HepG2 (cell line): Measurements from ENCODE around the gene ATAD3C. TPM values are rescaled to one million over a fixed set of nuclear protein-coding genes. Genes with fewer than 3 reads are reported as not detected.

Experiments used
- ATM ChIP-seq: fragments of 450-650 bp; IDR thresholded peaks from 2 replicates; pipeline ENCODE4 v1.7.1; 2017; ENCODE audit warnings: mild to moderate bottlenecking, borderline replicate concordance
- CAMTA2 ChIP-seq: sonication (generic); formaldehyde crosslinking; IDR thresholded peaks from 2 replicates; pipeline ENCODE4 v1.4.0; 2020; ENCODE audit warnings: mild to moderate bottlenecking, missing genetic modification reagents, borderline replicate concordance
- CCDC6 ChIP-seq: sonication (generic); formaldehyde crosslinking; IDR thresholded peaks from 2 replicates; pipeline ENCODE4 v1.8.1; 2022; ENCODE audit warnings: mild to moderate bottlenecking, missing genetic modification reagents, moderate library complexity
- GABPA ChIP-seq, 2 experiments: IDR thresholded peaks; 2 replicates each; pipeline ENCODE4 v1.6.1; 2011 to 2016; ENCODE audit warnings: low read depth in 2 of 2, low read length in 1 of 2, missing biosample characterization in 1 of 2, missing genetic modification characterization in 1 of 2
- HOXA5 ChIP-seq: sonication (generic); formaldehyde crosslinking; IDR thresholded peaks from 2 replicates; pipeline ENCODE4 v1.4.0; 2020; ENCODE audit warnings: missing genetic modification reagents
- MBNL3 ChIP-seq: fragments of 250-450 bp; sonication (Bioruptor Pico); conservative IDR thresholded peaks from 2 replicates; pipeline ENCODE4 v1.8.0; 2022; ENCODE audit warnings: mild to moderate bottlenecking, inconsistent platforms
- NFYC ChIP-seq: IDR thresholded peaks from 2 replicates; pipeline ENCODE4 v1.6.1; 2016; ENCODE audit warnings: missing genetic modification reagents, missing compliant biosample characterization
- NR1H2 ChIP-seq: sonication (generic); formaldehyde crosslinking; IDR thresholded peaks from 2 replicates; pipeline ENCODE4 v1.8.1; 2022; ENCODE audit warnings: low read depth, missing genetic modification reagents, borderline replicate concordance
- PHF21A ChIP-seq: sonication (generic); formaldehyde crosslinking; IDR thresholded peaks from 2 replicates; pipeline ENCODE4 v1.5.0; 2020; ENCODE audit warnings: mild to moderate bottlenecking, missing genetic modification reagents
- POLR2A ChIP-seq, 2 experiments: IDR thresholded peaks; 2 replicates each; pipeline ENCODE4 v1.6.1; 2011; ENCODE audit warnings: low read depth in 2 of 2, low read length in 2 of 2, mild to moderate bottlenecking in 1 of 2, moderate library complexity in 1 of 2; ENCODE audit not compliant: insufficient read depth in 1 of 2
- SMYD3 ChIP-seq: sonication (generic); formaldehyde crosslinking; IDR thresholded peaks from 2 replicates; pipeline ENCODE4 v1.8.1; 2023; ENCODE audit warnings: mild to moderate bottlenecking, missing genetic modification reagents
- SRSF9 ChIP-seq: fragments of 200-400 bp; formaldehyde crosslinking; IDR thresholded peaks from 2 replicates; pipeline ENCODE4 v1.6.1; 2018; ENCODE audit warnings: borderline replicate concordance, mild to moderate bottlenecking, low read depth, low read length; ENCODE audit not compliant: insufficient read depth, poor library complexity, severe bottlenecking
- THAP11 ChIP-seq: IDR thresholded peaks from 2 replicates; pipeline ENCODE4 v1.6.1; 2016; ENCODE audit warnings: missing biosample characterization, missing genetic modification reagents
- ZFAT ChIP-seq: sonication (generic); formaldehyde crosslinking; conservative IDR thresholded peaks from 2 replicates; pipeline ENCODE4 v1.8.1; 2023; ENCODE audit warnings: missing genetic modification reagents, inconsistent platforms
- ZNF432 ChIP-seq: sonication (generic); formaldehyde crosslinking; IDR thresholded peaks from 2 replicates; pipeline ENCODE4 v1.5.0; 2020; ENCODE audit warnings: missing genetic modification reagents, mild to moderate bottlenecking, borderline replicate concordance
- ZNF547 ChIP-seq: sonication (generic); formaldehyde crosslinking; IDR thresholded peaks from 2 replicates; pipeline ENCODE4 v1.5.1; 2020; ENCODE audit warnings: mild to moderate bottlenecking, missing genetic modification reagents
- ZNF564 ChIP-seq: sonication (generic); formaldehyde crosslinking; IDR thresholded peaks from 2 replicates; pipeline ENCODE4 v1.8.1; 2023; ENCODE audit warnings: mild to moderate bottlenecking, missing genetic modification reagents
- ZNF572 ChIP-seq: sonication (generic); formaldehyde crosslinking; IDR thresholded peaks from 2 replicates; pipeline ENCODE4 v1.5.1; 2020; ENCODE audit warnings: mild to moderate bottlenecking, missing genetic modification reagents
- ZNF670 ChIP-seq: sonication (generic); formaldehyde crosslinking; IDR thresholded peaks from 2 replicates; pipeline ENCODE4 v1.8.0; 2022; ENCODE audit warnings: mild to moderate bottlenecking, missing genetic modification reagents, borderline replicate concordance
- ZSCAN21 ChIP-seq: sonication (generic); formaldehyde crosslinking; IDR thresholded peaks from 2 replicates; pipeline ENCODE4 v1.8.0; 2022; ENCODE audit warnings: mild to moderate bottlenecking, missing genetic modification reagents, moderate library complexity, borderline replicate concordance
- polyA plus RNA-seq, 8 experiments: library from polyadenylated mRNA; depleted of rRNA in 3 of 8; stranded (reverse) in 7 of 8; unstranded in 1 of 8; fragments of >200 nt; fragmentation: Illumina TruSeq in 4 of 8; extraction: Trizol in 4 of 8; gene quantifications; 2 replicates each; pipeline versions ENCODE4 v1.2.1 to v1.2.3, GENCODE V29; 2011 to 2016; ENCODE audit warnings: low read depth in 4 of 8, missing spikeins in 1 of 8, mixed read lengths in 1 of 8; ENCODE audit not compliant: insufficient read depth in 1 of 8
- total RNA-seq, 5 experiments: library from RNA; depleted of rRNA; stranded (reverse); fragments of >200 nt; fragmentation: Illumina TruSeq; extraction: Trizol; gene quantifications; 2 replicates each; pipeline ENCODE4 v1.2.3, GENCODE V29; 2016; ENCODE audit warnings: low read depth in 1 of 5
- TF ChIP-seq, protein P1 (sequence below): sonication (generic); formaldehyde crosslinking; IDR thresholded peaks from 2 replicates; pipeline ENCODE4 v1.8.1; 2023; ENCODE audit warnings: mild to moderate bottlenecking, missing genetic modification reagents
- TF ChIP-seq, protein P2 (sequence below): sonication (generic); formaldehyde crosslinking; IDR thresholded peaks from 2 replicates; pipeline ENCODE4 v1.5.1; 2020; ENCODE audit warnings: missing genetic modification reagents, mild to moderate bottlenecking, borderline replicate concordance
- TF ChIP-seq, protein P3 (sequence below): IDR thresholded peaks from 2 replicates; pipeline ENCODE4 v1.6.1; 2012; ENCODE audit warnings: low read depth, low read length, improper control_type of control experiment

Gene ATAD3C
- total and polyA plus RNA-seq, 2 of the 13 experiments (the other 11 are each of a cell fraction or from before 2014, with no cell fraction given) = 2.4 to 3.2 TPM

DNA sequence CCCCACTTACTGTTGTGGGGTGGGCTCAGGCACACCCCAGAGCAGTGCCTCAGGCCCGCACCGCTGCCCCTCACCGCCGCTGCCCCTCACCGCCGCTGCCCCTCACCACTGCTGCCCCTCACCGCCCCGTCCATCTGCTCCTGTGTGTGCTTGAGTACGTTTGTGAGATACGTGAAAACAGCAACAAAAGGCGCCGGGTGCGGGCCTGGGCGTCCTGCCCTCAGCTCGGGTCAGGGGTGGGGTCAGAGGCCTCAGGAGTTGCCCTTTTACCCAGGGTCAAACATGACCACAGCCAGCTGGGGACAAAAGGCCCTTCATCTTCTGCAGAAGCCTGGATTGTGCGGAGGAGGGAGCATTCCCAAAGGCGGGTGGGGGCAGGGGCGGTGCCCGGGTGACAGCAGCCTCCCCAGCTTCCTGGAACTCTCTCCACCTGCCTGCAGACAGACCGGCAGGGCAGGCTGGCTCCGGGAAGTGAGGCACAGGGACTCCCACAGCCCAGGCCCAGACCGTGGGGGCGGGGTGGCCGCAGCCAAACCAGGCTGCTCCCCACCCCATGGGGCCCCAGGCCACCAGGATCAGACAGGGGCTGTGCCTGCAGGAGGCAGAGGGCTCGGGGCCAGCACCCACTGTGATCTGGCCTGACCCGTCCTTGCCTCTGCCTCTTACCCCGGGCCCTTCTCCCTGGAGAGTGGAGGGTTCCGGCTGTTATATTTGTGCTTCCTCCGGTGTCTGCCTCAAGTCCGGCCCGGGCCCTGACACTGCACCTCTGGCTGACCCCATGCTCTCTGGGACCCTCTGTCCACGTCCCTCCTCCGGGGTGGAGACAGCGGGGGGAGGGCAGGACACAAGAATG, 16.3 kb upstream of the ATAD3C start (continued):
- TF ChIP-seq CCDC6 (CRISPR knock-in tag) = no peak; the same call in none of the 2 replicates
- TF ChIP-seq ZNF564 (CRISPR knock-in tag) = peak; percentile 67; the same call in 1 of the 2 replicates
- TF ChIP-seq, protein P1, sequence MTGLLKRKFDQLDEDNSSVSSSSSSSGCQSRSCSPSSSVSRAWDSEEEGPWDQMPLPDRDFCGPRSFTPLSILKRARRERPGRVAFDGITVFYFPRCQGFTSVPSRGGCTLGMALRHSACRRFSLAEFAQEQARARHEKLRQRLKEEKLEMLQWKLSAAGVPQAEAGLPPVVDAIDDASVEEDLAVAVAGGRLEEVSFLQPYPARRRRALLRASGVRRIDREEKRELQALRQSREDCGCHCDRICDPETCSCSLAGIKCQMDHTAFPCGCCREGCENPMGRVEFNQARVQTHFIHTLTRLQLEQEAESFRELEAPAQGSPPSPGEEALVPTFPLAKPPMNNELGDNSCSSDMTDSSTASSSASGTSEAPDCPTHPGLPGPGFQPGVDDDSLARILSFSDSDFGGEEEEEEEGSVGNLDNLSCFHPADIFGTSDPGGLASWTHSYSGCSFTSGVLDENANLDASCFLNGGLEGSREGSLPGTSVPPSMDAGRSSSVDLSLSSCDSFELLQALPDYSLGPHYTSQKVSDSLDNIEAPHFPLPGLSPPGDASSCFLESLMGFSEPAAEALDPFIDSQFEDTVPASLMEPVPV (CRISPR knock-in tag) = peak; percentile 79; the same call in 1 of the 2 replicates
- TF ChIP-seq PHF21A (CRISPR knock-in tag) = peak; percentile 96
- TF ChIP-seq MBNL3 = no peak
- peak in 1 of 2 experiments; percentile 77; a peak in 1 of 4 replicates for TF ChIP-seq POLR2A (IDR thresholded peaks at IDR 0.05; ENCODE audit: insufficient read depth in 1 of 2, low read depth in 2 of 2, low read length in 2 of 2)
- peak; percentile 59; the same call in 1 of the 2 replicates for TF ChIP-seq ZNF547 (CRISPR knock-in tag)
- TF ChIP-seq NFYC (CRISPR knock-in tag) = no peak
- 0 out of 2 replicates have a peak, but pooled peaks have one; percentile 63 for TF ChIP-seq SMYD3 (CRISPR knock-in tag)
- peak; percentile 78; the same call in 1 of the 2 replicates for TF ChIP-seq HOXA5 (CRISPR knock-in tag)
- TF ChIP-seq GABPA (IDR thresholded peaks at IDR 0.05; ENCODE audit: low read depth, low read length) = no peak
- TF ChIP-seq GABPA (CRISPR knock-in tag; IDR thresholded peaks at IDR 0.05; ENCODE audit: low read depth) = peak; percentile 73
- 0 out of 2 replicates have a peak, but pooled peaks have one; percentile 64 for TF ChIP-seq ZNF432 (CRISPR knock-in tag)
- TF ChIP-seq, protein P2, sequence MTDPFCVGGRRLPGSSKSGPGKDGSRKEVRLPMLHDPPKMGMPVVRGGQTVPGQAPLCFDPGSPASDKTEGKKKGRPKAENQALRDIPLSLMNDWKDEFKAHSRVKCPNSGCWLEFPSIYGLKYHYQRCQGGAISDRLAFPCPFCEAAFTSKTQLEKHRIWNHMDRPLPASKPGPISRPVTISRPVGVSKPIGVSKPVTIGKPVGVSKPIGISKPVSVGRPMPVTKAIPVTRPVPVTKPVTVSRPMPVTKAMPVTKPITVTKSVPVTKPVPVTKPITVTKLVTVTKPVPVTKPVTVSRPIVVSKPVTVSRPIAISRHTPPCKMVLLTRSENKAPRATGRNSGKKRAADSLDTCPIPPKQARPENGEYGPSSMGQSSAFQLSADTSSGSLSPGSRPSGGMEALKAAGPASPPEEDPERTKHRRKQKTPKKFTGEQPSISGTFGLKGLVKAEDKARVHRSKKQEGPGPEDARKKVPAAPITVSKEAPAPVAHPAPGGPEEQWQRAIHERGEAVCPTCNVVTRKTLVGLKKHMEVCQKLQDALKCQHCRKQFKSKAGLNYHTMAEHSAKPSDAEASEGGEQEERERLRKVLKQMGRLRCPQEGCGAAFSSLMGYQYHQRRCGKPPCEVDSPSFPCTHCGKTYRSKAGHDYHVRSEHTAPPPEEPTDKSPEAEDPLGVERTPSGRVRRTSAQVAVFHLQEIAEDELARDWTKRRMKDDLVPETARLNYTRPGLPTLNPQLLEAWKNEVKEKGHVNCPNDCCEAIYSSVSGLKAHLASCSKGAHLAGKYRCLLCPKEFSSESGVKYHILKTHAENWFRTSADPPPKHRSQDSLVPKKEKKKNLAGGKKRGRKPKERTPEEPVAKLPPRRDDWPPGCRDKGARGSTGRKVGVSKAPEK (CRISPR knock-in tag) = 0 out of 2 replicates have a peak, but pooled peaks have one; percentile 31
- peak; percentile 83 for TF ChIP-seq THAP11 (CRISPR knock-in tag)
- no peak for TF ChIP-seq ZNF572 (CRISPR knock-in tag)
- TF ChIP-seq, protein P3, sequence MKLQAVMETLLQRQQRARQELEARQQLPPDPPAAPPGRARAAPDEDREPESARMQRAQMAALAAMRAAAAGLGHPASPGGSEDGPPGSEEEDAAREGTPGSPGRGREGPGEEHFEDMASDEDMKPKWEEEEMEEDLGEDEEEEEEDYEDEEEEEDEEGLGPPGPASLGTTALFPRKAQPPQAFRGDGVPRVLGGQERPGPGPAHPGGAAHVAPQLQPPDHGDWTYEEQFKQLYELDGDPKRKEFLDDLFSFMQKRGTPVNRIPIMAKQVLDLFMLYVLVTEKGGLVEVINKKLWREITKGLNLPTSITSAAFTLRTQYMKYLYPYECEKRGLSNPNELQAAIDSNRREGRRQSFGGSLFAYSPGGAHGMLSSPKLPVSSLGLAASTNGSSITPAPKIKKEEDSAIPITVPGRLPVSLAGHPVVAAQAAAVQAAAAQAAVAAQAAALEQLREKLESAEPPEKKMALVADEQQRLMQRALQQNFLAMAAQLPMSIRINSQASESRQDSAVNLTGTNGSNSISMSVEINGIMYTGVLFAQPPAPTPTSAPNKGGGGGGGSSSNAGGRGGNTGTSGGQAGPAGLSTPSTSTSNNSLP = no peak
- no peak for TF ChIP-seq SRSF9
- TF ChIP-seq ATM = no peak
- TF ChIP-seq ZSCAN21 (CRISPR knock-in tag) = peak; percentile 23; the same call in 1 of the 2 replicates
- TF ChIP-seq CAMTA2 (CRISPR knock-in tag) = no peak
- TF ChIP-seq ZNF670 = no peak
- TF ChIP-seq ZFAT (CRISPR knock-in tag) = no peak
- no peak for TF ChIP-seq NR1H2 (CRISPR knock-in tag)
